DMS153 (cell line): Measurements from ENCODE around the gene GKAP1.
A peak's percentile ranks its signal among the peaks of the same experiment; 100 is the strongest.
"Not testable (repeated sequence)": the region's sequence is repeated elsewhere in the genome, so short reads cannot be mapped to it uniquely, and the experiment has no call there.

Source experiments
- DNase-seq: peaks from one replicate; lab custom pipeline; 2025; lab: John Stamatoyannopoulos, UW

GKAP1 gene

DNA sequence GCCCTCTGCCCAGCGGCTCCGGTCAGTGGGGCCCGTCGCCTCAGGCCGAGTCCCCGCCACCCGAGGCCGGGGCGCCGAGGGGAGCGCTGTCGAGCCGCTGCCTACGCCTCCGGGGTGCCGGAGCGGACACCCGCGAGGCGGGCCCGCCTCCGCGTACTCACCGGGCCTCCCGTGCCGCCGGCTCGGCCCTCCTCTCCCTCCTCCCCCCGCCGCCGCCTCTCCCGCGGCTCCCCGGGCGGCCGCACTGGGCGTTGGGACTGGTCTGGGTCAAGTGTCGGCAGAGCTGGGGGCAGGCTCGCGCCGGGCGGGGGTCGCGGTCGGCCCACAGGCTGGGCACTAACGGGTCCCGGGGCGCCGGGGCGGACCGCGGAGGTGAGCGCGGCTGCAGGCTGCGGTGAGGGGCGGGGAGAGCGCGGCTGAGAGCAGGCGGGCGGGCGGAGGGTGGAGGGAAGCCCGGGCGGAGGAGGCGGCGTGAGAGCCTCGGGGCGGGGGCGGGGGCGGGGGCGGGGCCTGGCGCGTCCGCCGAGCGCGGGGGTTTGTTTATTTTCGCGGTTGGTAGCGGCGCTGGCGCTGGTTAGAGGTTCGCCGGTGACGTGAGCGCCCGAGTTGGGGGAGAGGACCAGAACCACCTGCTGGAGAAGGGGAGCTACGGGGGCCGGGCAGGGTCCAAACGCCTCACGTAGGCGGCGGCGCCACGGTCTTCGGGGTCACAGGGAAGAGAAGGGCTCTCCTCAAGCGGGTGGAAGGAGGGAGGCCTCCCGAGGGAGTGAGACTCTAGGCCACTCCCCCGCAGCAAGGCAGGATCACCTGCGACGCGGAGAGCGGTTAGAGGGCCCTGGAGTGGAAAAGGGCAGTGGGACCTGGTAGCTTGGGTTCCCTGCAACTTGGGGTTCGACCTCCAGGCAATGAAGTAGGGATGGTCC, at the start of gene GKAP1:
Gene GKAP1 (minus strand): TSS at position 414 of the 923 bp plus-strand sequence. CDS start 11,252 bp downstream, outside the sequence.
- peak; percentile 67 for DNase-seq

DNA sequence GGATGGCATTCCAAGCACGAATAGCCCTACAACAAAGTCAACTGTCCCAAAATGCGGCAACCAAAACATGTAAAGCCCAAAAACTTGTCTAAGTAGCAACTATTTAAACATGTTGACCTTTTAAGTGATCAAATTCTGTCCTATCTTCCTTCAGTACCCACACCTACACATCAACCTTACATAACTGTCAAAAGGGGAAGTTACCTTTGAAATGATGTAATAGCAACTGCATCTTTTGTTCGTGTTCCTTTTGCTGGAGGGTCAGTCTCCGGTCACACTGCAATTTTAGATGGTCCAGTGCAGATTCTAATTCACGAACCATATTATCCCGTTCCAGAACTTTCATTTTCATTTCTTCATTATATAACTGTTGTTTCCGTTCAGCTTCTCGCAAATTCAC, 32.3 kb upstream of the GKAP1 start:
- DNase-seq, result not testable (repeated sequence)

DNA sequence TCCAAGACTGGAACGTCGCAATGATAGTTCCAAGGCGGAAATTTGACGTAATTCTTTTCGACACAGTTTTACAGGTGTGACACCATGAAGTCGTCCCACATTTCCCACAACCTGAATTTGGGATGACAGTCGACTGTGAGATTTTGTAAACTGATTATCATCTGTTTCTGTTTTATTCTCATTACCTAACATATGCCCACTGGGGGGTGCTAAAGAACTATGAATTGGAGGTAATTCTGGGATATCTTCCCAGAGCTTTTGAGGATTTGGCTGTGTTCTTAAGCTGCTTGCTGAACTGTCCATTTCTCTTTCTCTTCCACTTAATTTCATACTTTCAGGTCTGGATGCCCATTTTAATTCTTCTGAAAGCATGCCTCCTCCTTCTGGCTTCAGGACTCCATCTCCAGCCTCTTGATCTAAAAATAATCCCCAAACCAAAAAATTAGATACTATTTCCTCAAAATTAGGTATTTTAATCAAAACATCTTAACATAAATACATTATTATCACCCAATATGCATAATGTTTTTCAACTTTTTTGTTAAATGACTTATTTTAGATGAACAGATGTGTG, 19.6 kb upstream of the GKAP1 start:
- not testable (repeated sequence) for DNase-seq

DNA sequence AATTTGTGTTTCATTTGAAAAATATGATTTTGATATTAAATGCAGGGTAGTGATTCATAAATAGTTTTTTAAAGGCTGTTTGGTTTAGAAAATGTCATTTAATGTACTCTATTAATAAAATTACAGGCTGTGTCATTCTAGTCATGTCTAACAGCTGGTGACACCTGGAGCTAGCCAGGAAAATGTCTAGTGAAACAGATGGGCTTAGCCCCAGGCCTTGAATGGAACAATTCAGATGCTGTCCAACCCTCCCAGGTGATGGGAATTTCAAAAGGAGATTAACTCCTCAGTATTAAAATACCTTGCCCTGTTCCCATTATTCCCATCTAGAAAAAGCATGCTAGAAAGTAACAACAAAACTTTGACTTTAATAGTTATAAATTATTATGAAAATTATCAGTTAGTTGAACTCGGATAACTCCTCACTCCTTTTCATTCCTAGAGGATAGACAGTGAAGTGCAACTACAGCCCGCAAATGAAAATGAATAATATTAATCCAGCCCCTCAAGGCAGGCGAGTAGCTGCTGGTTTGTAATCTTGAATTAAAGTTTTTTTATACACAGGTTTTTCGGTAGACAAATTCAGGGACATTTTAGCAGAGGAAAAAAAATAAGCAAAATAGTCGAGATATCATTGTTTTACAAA, 13.0 kb upstream of the GKAP1 start:
- not testable (repeated sequence) for DNase-seq

DNA sequence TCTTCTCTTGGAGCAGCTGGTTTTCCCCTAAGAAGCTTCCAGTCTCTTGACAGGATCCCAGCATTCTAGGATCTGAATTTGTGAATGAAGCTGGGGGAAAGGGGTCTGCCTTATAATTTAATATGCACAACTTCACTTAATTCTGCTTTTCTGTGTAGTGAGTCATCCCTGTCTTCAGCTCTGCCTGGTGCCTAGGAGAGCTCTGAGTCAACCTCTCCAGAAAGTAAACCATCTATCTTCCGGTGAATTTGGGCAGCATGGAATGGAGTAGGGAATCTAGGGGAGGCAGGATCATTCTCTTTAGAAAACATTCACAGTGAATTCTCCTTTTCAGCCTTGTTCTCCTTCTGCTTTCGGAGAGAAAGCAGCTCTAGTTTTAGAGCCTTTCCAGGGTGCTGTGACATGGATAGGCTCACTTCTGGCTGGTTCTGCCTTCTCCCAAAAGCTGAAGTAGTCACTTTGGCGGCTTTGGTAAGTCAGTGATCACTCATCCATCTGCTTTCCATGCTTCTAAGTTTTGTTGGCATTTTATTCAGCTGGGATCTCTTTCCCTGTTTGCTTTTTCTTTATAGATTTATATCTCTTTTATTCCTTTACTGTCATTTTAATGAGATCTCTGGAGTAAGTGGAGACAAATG, 7.5 kb upstream of the GKAP1 start:
- not testable (repeated sequence) for DNase-seq

DNA sequence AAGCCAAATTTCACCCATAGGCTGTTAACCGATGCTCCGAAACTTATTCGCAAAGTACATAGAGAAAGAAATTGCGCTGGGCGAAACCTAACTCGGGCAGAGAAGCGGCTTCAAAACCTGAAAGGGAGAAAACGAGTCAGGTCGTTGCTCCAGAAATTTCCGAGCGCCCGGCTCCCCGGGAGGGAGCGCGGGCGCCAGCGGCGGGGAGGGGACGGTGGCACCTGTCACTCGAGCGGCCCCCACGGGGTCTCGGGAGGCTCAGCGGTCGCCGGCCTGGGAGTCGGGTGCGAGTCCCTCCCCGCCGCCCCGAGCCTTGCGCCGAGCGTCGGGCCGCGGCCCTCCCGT, 586 bp downstream of the GKAP1 start:
- not testable (repeated sequence) for DNase-seq

DNA sequence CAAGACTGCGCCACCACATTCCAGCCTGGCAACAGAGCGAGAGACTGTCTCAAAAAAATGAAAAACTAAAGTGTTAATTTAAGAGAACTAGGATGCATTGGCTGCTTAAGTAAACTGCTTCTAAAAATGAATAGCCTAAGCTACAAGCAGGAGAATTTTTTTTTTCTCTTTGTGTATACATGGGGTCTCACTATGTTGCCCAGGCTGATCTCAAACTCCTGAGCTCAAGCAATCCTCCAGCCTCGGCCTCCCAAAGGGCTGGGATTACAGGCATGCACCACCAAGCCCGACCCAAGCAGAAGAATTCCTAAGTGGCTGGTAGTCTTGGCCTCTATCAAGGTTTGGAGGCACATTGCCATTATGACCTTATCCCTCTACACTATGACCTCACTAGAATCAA, 2.4 kb downstream of the GKAP1 start:
- not testable (repeated sequence) for DNase-seq

DNA sequence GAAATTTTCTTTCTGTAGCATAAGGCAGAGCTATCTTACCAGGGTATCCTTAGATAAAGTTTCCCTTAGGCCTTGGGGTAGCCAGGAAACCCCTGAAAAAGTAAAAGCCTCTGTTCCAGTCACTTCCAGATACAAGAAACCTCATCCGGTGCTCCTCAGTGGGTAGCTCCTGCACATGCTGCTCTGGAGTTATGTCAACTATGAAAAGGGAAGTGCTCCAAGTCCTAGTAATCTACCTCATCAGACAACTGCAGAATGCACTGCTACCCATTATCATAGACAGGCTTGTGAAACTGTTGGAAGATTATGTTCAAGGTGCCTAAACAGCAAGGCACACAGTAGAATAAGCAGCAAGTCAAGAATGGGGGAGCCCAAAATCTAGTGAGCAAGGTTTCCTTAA, 8.4 kb downstream of the GKAP1 start:
- DNase-seq, result not testable (repeated sequence)

DNA sequence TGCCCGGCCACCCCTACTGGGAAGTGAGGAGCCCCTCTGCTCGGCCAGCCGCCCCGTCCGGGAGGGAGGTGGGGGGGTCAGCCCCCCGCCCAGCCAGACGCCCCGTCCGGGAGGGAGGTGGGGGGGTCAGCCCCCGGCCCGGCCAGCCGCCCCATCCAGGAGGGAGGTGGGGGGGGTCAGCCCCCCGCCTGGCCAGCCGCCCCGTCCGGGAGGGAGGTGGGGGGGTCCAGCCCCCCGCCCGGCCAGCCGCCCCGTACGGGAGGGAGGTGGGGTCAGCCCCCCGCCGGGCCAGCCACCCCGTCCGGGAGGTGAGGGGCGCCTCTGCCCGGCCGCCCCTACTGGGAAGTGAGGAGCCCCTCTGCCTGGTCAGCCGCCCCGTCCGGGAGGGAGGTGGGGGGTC, 13.1 kb downstream of the GKAP1 start:
- DNase-seq, result not testable (repeated sequence)

DNA sequence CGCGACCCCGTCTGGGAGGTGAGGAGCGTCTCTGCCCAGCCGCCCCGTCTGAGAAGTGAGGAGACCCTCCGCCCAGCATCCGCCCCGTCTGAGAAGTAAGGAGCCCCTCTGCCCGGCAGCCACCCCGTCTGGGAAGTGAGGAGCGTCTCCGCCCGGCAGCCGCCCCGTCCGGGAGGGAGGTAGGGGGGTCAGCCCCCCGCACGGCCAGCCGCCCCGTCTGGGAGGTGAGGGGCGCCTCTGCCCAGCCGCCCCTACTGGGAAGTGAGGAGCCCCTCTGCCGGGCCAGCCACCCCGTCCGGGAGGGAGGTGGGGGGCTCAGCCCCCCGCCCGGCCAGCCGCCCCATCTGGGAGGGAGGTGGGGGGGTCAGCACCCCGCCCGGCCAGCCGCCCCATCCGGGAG, 13.6 kb downstream of the GKAP1 start:
- not testable (repeated sequence) for DNase-seq

DNA sequence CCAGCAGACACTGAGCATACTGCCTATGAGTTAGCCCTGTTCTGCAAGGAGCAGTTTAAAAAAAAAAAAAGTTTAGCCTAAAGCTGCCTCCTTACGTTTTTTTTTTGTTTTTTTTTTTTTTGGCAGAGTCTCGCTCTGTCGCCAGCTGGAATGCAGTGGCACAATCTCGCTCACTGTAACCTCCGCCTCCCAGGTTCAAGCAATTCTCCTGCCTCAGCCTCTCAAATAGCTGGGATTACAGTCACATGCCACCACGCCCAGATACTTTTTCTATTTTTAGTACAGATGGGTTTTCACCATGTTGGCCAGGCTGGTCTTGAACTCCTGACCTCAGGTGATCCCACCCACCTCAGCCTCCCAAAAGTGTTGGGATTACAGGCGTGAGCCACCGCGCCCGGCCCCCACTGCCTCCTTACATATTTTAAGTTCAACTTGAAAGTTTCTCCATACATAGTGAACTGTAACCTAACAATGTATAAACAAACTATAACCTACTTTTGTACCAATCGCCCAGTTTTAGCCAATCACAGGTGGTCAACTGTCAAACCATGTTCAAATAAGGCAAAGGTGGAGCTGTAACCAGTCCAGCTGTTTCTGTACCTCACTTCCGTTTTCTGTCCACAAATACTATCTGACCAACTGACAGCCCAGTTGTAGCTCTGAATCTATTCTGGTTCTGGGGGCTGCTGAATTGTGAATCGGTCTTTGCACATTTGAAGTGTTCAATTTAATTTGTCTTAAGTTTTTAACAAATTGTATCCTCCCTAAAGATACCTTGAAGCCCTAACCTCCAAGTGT, 17.1 kb downstream of the GKAP1 start:
- no peak for DNase-seq

DNA sequence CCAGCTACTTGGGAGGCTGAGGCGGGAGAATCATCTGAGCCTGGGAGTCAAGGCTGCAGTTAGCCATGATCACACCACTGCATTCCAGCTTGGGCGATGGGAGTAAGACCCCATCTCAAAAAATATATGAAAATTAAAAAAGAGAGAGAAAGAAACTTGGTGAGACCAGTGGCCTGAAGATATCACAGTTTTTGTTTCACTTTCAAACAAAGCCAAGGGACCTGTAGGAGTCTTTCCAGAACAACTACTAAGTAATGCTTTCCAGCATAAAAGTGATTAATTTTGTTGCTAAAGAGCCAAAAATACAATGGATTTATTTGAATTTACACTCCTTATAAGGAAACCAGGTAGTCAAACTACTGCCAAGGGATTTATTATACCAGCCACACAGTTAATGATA, 23.5 kb downstream of the GKAP1 start:
- no peak for DNase-seq

DNA sequence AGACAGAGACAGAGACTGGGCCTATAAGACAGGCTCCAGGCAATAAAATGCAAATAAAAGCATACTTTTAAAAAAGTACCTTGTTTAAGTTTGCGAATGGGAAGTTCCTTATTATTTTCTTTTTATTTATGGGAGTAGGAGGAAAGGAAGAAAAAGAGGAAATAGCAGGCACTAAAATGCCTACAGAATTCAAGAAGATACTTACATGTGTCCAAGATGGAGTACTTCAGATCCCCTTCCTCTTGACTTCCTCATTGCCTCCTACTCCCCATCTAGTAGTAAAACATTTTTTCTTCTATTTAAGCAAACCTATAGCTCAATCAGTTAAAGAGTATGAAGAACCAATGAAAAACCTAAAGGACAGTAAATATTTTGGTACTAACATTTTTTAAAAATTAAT, 24.8 kb downstream of the GKAP1 start:
- DNase-seq, result no peak

DNA sequence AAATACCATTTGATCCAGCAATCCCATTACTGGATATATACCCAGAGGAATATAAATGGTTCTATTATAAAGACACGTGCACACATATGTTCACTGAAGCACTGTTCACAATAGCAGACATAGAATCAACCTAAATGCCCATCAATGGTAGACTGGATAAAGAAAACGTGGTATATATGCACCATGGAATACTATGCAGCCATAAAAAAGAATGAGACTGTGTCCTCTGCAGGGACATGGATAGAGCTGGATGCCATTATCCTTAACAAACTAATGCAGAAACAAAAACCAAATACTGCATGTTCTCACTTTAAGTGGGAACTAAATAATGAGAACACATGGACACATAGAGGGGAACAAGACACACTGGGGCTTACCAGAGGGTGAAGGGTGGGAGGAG, 39.4 kb downstream of the GKAP1 start:
- no peak for DNase-seq

DNA sequence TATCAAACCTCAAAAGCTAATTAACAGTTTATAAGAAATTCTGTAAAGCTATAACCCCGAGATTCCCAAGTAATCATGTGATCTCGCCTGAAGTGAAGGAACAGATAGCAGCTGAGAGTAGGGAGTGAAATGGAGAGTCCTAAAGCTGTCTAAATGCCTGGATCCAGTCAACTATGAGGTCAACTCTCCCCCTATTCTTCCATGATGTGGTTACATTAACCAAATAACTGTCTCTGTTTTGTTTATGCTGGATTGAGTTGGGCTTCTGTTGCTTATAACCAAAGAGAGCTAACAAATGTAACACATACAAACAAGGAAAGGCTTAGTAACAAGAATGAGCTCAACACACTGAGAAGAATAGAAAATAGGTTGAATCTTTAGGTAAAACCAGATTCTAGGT, 41.6 kb downstream of the GKAP1 start:
- DNase-seq, result no peak

DNA sequence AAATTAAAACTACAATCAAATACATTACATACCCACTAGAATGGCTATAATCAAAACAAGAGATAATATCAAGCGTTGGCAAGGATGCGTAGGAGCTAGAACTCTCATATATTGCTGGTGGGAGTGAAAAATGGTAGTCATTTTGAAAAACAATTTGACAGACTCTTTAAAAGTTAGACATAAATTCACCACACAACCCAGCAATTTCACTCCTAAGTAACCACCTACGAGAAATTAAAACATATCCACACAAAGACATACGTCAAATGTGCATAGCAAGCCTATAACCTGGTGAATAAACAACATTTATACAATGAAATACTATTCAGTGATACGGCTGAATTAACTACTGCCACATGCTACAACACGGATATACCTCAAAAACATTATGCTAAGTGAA, 44.7 kb downstream of the GKAP1 start:
- no peak for DNase-seq

DNA sequence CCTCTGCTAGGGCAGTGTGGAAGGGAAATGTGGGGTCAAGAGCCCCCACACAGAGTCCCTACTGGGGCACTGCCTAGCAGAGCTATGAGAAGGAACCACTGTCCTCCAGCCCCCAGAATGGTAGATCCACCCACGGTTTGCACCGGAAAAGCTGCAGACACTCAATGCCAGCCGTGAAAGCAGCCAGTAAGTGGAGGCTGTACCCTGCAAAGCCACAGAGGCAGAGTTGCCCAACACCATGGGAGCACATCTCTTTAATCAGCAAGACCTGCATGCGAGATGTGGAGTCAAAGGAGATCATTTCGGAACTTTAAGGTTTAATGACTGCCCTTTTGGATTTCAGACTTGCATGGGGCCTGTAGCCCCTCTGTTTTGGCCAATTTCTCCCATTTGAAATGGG, 52.2 kb downstream of the GKAP1 start:
- DNase-seq, result no peak

DNA sequence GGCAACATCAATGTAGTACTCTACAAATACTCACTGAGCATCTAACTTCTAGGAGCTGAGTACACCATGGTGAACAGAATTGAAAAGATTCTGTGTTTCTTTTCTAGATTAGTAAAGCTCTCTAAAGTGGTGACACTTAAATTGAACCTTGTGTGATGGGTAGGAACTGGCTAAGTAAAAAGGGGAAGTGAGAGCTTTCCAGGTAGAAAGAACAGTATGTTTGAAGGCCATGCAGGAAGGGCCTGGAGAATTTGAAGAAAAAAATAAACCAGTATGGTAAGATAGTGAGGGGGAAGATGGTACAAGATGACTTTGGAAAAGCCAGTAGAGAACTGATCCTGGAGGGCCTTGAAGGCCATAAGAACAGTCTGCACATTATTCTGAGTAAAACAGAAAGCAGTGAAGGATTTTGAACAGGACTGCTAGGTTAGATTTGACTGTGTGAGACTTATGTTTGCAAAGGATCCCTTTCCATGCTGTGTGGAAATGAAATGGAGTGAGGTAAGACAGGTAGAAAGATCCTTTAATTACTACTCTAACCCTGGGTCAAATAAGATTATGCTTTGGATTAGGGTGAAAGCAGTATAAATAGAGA, 63.1 kb downstream of the GKAP1 start:
- DNase-seq, result no peak

DNA sequence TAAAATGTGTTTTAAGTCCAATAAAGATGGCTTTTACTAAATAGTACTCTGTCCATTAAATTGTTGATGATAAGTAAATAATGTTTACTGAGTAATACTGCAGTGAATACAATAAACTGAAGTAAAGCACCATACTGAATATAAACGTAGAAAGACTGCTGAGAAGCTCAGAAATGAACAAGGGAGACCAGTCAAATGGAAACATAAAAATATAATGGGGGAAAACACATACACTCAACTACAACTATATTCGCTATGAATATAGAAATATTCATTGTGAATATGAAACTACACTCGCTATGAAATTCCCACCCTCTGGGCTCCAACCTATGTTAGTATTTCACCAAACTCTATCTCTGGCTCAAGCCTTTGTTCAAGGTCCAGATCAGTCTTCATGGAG, 67.9 kb downstream of the GKAP1 start:
- DNase-seq, result no peak

DNA sequence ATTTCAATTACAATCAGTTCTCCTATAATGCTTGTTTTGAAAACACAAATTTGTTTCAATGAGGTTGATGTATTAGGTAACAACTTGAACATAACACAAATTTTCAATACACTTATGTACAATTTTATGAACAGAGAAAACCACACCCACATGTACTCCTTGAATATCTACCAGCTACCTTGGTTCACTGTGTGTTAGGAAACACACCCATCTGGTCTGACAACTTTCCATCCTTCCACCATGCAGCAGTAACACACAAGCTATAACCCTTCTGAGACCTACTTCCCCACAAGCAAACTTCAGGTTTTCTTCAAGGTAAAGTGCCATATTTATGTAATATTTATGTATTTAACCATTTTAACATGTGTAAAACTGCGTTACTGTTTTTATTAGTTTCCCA, 73.4 kb downstream of the GKAP1 start:
- no peak for DNase-seq

DNA sequence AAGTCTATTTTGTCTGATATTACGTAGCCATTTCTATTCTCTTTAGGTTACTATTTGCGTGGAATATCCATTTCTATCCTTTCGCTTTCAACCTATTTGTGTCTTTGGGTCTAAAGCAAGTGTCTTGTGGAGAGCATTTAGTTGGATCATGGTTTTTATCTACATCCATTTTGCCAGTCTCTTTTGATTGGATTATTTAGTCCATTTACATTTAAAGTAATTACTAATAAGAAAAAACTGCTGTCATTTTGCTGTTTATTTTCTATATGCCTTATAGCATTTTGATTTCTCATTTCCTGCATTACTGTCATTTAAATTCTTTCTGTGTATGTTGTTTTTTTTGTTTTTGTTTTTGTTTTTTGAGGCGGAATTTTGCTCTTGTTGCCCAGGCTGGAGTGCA, 83.8 kb downstream of the GKAP1 start:
- no peak for DNase-seq
